Stimulated activated CD4-positive, alpha-beta T cell treated with anti-CD3 and anti-CD28 coated beads, Interleukin-2, amount 100 ng/mL, for 24 hours (primary cell): ENCODE measurements around the gene ERBB4.
"Not testable (repeated sequence)": the region's sequence is repeated elsewhere in the genome, so short reads cannot be mapped to it uniquely, and the experiment has no call there.

Source experiments
- DNase-seq, 2 donors: peaks; one replicate each; pipeline ENCODE4 v3.0.0-alpha.2; 2020

The ERBB4 gene

GRCh38 chr2:211766689-211767088 is 771.9 kb downstream of the ERBB4 start:
- DNase-seq, result no peak

DNA sequence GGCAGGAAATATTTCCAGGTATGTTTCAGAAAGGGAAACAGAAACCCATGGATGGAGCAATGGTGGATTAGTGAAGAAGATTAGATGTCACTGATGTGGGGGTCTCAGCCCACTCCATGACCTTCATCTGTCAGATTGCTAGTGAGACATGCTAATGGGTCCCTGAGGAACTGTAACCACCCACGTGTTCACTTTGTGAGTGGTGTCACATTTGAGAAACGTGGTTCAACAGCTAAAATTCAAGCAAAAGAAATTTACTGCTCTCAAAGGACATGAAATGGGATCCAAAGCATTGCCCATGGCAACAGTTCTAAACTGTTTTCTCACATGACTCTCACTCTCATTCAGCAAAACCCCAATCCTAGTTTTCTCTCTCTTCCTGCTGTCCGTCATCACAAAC is 776.1 kb downstream of the ERBB4 start:
- DNase-seq, result no peak

DNA sequence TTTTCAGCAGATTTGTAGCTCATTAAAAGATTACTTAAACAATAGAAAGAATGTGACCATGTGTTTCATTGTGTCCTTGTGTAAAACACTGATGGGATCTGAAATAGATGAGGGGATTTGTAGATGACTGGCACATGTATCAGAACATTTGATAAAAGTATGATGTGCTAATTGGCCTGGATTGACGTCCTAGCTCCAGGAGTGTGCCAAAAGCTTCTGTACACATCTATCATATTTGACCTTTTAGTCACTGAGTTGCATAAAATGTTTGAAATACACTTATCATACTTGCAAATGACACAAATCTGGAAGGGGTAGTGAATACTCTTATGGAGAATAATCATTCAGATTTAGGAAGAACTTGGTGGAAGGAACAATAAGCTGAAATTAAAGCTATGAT is 778.5 kb downstream of the ERBB4 start:
- DNase-seq, result no peak

- DNase-seq, result no peak
Measured at GRCh38 chr2:211756266-211756665, 782.3 kb downstream of the ERBB4 start.

DNA sequence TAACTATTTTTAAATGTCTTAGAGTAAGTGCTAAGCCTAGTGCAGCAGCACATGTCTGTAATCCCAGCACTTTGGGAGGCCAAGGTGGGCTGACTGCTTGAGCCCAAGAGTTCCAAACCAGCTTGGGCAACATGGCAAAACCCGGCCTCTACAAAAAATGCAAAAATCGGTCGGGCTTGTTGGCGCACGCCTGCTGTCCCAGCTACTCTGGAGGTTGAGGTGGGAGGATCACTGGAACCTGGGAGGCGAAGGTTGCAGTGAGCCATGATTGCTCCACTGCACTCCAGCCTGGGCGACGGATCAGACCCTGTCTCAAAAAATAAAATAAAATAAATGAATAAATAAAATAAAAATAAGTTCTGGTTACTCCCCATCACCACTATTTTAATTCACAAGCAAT is 783.4 kb downstream of the ERBB4 start:
- DNase-seq, result no peak

GRCh38 chr2:211751848-211752247 is 786.8 kb downstream of the ERBB4 start:
- no peak for DNase-seq

DNA sequence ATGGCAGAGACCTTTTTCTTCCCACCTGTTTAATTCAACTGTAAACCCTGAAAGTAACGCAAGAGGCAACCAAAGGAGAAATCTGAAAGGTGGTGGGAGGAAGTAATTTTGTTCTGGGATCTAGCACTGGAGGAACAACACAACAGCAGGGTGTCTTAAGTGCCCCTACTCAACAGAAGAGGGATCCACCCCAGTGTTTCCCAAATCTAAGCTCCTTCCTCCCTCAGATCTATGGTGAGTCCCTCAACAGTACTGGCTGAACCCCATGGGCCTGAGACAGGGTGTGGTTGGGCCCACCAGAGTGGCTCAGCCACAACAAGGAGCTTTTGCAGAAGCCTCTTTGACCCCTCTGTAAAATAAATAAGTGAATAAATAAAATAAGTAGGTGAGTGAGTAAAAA is 790.3 kb downstream of the ERBB4 start:
- no peak for DNase-seq

GRCh38 chr2:211745295-211746097 is 793.1 kb downstream of the ERBB4 start:
- peak in 1 of 2 donors; percentile 11 for DNase-seq

- DNase-seq, result no peak
Measured at GRCh38 chr2:211744379-211744778, 794.2 kb downstream of the ERBB4 start.

GRCh38 chr2:211741966-211742365 is 796.6 kb downstream of the ERBB4 start:
- no peak for DNase-seq

- DNase-seq, result no peak
Measured at GRCh38 chr2:211737282-211737681, 801.3 kb downstream of the ERBB4 start.

DNA sequence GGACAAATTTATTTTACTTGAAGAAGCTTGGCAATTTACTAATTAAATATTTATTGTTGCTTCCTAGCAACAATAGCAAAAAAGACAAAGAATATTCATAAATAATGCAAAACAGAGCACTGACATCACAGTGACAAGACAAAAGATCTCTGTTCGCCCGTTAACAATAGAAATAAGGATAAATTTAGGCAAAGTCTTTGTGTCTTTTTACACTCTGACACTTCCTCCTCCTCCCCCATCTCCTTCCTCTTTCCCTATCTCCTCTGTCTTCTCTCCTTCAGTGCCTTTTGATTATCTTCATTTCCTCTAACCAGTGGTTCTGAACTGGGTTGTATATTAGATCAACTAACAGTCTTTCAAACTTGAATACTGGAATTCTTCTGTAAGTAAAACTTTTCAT is 808.4 kb downstream of the ERBB4 start:
- DNase-seq, result no peak

GRCh38 chr2:211729433-211729832 is 809.2 kb downstream of the ERBB4 start:
- no peak for DNase-seq

GRCh38 chr2:211724933-211725332 is 813.7 kb downstream of the ERBB4 start:
- DNase-seq, result no peak

DNA sequence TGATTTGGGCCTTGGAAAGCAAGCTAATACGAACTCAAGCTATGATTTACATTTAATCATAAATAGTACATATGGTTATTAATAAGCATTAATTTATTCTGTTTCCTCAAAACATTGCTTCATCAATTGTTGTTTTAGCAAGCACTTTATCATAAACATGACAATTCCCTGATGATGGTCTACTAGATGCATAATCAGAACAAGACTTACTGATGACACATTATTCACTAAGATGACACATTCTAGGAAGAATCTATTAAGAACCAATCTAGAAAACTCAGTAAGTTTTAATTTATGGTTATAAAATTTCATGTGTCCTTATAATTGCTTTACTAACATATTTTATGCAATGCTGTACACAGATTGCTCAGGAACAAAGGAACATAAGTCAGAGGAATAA is 815.2 kb downstream of the ERBB4 start:
- DNase-seq, result no peak

DNA sequence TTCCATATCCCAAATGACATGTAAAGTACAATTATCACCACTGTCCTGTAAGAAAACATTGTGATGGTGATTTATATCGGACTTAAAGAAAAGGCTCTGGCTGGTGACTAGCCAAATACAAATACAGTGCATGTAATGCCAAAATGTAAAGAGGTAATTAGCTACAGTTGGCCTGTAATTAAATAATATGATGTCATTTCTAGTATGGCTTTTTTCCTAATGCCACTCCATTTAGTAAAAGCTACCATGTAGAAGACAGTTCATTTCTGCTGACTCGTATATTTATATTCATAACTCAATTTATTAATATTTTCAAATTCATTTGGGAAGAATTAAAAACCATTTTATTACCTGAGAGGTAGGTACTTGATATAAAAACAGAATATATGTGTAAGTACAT is 815.7 kb downstream of the ERBB4 start:
- no peak for DNase-seq

- DNase-seq, result not testable (repeated sequence)
Measured at GRCh38 chr2:211721874-211722273, 816.7 kb downstream of the ERBB4 start.

DNA sequence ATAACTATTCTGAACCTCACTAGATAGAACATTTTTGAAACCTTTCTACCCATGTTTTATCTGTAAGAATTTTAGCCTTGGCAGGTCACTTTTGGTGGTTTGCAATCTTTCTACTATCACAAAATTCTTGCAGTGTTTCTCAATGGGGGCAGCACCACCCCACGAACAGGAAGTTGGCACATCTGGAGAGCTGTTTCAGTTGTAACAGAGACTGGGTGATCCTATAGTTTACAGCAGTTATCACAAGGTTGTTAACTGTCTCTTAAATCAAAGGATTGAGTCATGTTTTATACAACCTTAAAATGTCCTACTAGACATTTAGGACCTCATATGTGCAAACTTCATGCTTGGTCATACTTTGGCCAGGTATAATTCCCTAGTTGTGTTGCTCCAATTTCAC is 829.2 kb downstream of the ERBB4 start:
- DNase-seq, result no peak

DNA sequence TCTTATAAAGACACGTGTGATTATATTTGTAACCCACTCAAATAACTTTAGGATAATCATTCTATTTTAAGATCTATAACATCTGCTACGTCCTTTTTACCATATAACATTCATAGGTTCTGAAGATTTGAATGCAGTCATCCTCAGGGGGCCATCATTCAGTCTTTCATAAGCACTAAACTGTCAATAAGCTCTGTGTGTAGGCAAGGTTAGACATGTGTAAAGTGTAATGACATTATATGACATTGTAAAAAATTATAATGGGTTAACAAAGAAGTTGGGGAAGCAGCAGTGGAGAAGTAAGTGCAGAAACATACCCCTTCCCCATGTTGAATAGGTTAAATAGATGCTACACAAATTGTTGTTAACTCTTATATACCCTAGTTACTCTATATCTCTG is 845.9 kb downstream of the ERBB4 start:
- no peak for DNase-seq

- no peak for DNase-seq
Measured at GRCh38 chr2:211690736-211691135, 847.9 kb downstream of the ERBB4 start.

- no peak for DNase-seq
Measured at GRCh38 chr2:211688196-211688595, 850.4 kb downstream of the ERBB4 start.

DNA sequence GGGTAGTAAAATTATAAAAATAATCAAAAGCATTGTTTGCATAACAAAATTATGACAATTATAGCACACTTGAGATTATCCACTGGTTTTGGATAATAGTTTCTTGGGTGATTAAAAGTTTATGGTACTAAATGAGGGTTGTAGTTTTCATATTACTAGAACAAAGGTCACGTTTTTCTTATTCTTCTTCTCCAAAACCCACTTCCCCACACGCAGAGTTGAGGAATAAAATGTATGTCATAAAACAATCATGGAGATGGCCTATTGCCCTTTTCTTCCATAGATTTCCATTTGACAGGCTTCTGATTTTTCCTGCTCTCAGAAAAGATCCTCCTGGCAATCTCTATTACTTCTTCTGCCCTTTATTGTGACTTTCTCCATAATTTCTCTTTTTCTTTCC is 863.9 kb downstream of the ERBB4 start:
- DNase-seq, result no peak

DNA sequence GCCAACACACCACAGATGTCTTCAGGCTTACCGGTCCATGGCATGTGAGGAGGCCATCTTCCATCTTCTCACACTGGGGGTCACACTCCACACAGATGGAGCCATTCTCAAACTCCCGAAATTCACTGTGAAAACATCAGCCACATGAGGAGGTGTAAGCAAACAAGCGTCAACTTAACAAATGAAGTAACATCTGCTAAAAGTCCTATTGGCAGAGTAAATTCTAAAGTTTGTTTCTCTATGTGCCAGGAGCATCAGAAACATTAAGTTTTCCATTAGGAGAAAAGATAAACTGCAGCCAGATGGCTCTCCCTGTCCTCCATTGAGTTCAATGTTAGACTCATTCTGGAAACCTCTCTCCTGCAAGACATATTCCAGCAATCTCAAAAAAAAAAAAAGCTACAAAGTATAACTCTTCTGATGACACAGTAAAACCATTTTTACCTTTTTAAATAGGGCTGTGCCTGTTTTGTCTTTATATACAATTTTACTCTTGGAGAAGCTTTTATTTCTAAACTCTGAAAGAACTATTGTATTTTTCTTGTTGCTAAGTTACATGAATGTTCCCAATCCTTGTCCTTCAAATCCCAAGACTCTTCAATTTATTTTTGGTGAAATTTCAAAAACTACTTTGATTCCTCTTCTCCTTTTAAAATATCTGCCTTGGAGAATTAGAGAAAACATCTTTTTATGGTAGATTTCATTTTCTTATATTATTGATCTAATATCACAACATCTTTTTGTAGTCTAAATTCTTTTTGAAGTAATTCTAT is 865.3 kb downstream of the ERBB4 start:
- DNase-seq, result no peak

DNA sequence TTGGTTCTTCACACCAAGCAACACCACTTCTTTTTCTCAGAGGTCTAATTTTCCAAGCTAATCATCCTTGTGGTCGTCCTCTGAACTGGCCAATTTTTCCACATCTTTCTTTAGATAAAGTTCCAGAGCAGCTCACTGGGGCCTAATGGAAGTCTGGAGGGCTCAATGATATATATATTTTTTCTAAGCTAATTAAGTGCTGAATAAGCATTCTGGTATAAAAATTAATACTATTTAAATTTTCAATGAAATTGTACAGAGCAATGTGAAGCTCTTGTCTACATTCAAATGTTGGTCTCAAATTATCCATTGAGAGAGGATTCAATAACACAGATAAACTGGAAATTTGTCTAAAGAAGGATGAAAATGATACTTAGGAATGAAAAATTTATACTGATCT is 866.6 kb downstream of the ERBB4 start:
- DNase-seq, result no peak
